SW480 (cell line): Measurements from ENCODE around the gene BCL2L14.
"Not testable (repeated sequence)": the region's sequence is repeated elsewhere in the genome, so short reads cannot be mapped to it uniquely, and the experiment has no call there.

Experiments used
- DNase-seq: peaks from one replicate; pipeline ENCODE4 v3.0.0-alpha.2; 2016; ENCODE audit warnings: low spot score

The BCL2L14 gene

DNA sequence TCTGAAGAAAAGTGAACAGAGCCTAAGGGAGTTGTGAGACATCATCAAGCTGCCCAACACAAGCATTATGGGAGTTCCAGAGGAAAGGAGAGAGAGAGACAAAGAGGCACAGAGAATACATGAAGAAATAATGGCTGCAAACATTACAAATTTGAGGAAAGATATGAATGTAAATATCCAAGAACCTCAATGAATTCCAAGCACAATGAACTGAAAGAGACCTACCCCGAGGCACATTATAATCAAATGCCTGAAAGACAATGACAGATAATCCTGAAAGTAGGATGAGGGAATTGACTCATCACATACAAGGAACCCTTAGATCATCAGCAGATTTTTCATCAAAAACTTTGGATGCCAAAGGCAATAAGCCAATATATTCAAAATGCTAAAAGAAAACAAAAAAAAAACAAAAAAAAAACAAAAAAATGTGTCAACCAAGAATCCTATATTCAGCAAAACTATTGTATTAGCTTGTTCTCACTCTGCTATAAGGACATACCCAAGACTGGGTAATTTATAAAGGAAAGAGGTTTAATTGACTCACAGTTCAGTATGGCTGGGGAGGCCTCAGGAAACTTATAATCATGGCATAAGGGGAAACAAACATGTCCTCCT lies 37.8 kb downstream of the BCL2L14 start:
- no peak for DNase-seq

DNA sequence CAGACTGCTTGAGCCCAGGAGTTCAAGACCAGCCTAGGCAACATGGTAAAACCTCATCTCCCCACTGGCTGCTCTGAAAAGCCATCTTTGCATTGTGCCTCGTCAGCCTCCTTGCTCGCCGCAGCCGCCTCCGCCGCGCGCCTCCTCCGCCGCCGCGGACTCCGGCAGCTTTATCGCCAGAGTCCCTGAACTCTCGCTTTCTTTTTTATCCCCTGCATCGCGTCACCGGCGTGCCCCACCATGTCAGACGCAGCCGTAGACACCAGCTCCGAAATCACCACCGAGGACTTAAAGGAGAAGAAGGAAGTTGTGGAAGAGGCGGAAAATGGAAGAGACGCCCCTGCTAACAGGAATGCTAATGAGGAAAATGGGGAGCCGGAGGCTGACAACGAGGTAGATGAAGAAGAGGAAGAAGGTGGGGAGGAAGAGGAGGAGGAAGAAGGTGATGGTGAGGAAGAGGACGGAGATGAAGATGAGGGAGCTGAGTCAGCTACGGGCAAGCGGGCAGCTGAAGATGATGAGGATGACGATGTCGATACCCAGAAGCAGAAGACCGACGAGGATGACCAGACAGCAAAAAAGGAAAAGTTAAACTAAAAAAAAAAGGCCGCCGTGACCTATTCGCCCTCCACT lies 40.3 kb downstream of the BCL2L14 start:
- DNase-seq: not testable (repeated sequence)

DNA sequence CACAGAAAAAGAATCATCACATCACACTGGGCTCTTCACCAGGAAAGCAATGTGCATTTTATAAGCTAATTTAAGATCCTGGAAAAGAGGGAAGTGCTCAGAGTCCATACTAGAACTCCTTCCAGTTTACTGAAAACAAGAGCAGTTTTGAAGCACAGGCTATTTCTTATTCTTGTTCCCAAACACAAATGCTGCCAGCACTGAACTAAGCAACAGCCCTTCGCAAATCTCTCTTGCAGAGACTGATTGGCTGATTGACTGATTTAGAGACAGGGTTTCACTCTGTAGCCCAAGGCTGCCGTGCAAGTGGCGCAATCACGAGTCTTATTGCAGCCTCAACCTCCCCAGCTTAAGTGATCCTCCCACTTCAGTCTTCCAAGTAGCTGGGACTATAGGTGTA lies 44.8 kb downstream of the BCL2L14 start:
- no peak for DNase-seq

DNA sequence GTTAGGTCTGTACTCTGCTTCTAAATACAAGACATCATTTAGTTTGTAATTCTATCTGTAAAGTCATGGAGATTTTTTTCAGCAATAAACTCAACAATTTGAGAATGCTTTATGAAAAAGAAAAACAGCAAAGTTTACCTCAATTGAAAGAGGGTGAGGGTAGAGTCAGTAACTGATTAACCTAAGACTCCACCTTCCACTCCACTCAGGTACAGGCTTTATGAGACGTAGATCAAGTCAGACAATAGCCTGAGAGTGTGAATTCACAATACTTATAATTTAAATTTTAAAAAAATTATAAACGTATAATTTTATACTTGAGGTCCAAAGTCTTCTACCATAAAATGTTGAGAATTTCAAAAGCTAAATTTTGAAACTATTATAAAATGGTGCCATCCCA lies 45.9 kb downstream of the BCL2L14 start:
- DNase-seq: no peak

DNA sequence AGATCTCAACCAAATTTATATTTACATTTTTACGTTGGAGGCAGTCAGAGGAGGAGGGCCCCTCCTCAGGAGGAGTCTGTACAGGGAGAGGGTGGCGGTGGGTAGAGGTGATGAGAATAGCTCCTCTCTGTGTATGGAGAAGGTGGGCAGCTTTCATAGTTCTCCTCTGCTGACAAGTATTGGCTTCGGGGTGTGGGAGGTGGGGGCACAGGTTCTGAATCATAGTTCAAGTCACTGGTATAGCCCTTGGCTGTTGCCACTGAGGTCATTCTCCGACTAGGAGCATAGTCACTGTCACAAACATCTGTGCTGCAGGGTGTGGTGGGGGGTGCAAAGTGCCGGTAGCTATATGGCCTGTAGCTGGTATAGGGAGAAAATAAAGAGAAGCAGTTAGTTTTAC lies 50.3 kb downstream of the BCL2L14 start:
- no peak for DNase-seq

DNA sequence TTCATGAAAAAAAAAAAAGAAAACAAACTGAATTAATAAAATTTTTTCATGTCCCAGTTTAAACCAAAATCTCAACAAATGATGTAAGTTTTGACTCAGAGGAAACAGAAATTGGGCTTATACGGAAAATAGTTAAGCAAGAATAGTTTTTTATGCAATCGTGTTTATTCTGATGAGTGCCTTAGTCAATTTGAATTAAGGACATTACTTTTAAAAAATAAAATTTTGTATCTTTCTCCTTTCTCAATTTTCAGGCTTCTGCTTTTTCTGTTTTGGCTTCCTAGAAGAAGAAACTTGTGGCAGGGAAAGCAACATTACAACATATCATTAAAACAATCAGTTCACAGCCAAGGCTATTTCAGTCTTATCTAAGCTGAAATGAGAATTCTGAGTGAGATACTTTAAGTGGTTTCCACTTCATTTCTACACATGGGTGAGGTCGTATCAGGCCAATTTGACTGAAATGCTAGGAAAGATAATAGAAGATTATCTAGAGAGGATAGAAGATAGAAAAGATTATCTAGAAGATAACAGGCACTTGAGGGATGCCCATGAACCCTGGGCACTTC lies 52.4 kb downstream of the BCL2L14 start:
- no peak for DNase-seq

DNA sequence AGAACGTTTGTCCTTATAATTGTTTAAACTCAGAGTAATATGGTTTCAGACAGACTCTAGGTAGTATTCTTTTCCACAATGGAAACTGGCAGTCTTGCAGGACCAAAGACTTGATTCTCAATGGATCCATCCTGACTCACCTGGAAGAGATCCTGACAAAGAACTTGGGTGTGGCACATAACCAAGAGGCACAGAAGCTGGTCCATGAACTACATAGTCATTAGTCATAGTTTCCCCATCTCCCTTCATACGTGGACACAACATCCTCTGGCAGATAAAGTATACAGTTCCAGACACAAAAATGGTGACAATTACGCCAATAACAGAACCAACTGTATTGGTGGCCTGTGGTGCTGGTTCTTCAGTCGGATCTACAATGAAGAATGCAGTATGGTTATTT lies 55.8 kb downstream of the BCL2L14 start:
- peak; percentile 18 for DNase-seq

DNA sequence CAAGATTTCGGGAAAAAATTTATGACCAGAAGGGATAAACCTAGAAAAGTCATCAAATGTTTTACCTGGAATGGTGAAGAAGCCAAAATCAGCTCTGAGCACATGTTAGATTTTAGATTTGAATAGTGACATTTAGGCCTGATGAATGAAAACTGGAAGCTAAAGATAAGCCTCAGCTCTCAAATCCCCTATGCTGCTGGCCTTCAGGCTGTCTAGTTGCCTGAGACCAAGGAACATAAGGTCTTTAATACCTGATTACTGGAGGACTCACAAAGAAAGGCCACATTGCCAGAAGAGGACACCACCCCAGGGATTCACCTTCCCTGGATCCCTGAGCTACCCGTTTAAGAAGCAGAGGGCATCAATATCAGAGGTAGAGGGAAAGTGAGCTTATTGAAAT lies 56.6 kb downstream of the BCL2L14 start:
- no peak for DNase-seq

DNA sequence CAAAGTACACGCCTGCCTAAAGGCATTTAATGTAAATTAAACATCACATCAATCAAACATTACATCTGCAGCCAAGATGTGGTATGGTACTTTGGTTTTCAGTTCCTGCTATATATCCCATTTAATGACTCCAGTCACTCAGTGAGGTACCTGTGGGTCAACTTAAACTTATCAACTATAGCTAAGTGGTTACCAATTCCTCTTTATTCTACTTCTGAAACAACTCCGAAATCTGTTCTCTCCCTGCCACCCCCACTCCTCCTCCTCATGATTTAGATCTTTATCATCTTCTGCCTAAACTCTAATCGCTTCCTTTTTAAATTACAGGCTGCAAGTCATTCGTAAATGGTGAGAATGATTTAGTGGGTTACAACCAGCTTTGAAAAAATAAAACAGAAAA lies 57.9 kb downstream of the BCL2L14 start:
- no peak for DNase-seq

DNA sequence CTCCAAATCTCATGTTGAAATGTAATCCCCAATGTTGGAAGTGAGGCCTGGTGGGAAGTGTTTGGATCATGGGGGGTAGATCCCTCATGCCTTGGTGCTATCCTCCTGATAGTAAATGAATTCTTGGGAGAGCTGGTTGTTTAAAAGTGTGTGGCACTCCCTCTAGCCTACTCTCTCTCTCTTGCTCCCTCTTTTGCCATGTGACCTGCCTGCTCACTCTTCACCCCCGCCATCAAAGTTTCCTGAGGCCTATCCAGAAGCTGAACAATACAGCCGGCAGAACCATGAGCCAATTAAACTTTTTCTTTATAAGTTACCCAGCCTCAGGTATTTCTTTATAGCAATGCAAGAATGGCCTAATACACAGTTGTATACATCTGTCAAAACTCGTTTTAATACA lies 62.5 kb downstream of the BCL2L14 start:
- no peak for DNase-seq

DNA sequence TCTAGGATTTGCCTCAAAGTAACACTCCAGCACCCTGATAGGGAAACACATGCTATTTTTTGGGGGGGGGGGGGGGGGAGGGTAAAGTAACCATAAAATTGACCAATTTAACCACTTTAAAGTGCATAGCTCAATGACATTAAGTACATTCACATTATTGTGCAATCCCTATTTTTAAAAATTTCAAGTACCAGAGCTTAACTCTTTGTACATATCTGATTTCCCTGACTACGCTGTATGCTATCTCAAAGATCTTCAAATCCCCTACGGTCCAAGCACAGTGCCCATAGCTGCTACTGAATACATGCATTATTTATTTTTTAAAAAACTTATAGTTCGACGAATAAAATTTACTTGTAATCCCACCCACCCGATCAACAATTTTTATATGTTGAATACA lies 63.0 kb downstream of the BCL2L14 start:
- no peak for DNase-seq

DNA sequence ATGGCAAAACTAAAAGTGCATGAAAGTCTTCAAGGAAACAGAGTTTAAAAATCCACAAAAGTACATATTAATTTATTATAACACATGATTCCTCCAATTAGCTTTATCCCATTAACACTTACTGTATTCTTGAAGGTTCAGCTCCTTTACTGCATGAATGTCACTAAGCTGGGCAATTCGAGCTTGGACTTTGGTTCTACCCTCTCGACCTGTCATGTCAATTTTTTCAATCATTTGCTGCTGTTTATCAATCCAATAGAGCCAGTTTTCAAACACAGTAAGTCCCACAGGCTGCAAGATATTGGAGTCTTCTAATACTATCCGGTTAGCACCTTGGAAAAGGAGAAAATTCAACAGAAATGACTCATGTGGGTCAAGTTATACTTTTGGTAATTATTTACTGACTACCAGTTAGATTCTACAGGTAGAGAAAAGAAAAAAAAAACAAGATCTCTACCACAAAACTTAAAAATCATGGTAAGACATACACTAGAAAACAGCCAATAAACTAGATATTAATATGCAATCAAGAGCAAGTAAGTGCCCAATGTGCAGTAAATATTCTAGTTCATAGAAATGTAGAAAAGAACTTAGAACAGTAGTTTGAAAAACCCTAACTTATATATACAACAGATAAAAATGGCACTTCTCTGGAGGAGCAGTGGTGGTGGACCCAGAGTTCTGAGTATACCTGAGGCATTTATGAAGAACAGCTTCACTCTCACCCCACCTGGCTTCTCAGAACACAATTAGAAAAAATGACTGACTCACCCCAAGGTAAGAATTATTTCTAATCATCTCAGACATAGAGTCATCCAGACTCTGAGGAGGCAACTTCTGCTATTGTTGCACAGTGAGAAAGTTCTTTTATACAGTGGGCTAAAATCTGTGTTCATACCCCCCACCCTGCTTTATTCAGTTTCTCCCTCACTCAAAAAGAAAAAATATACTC lies 67.7 kb downstream of the BCL2L14 start:
- DNase-seq: no peak

DNA sequence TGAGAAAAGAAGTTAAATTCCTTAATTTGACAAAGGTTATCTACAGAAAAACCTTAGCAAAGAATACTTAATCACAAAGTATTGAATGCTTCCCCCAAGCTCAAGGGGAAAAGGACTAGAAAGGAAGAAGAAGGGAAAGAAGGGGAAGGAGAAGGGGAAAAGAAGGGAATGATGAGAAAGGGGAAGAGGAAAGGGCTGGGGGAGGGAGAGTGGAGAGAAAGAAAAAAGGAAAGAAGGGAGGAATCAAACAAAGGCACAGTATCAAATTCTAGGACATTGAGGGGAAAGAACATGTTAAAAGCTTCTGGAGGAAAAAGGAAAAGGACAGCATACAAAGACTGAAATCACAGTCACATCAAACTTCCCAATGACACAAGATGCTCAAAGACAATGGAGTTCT lies 70.3 kb downstream of the BCL2L14 start:
- no peak for DNase-seq

DNA sequence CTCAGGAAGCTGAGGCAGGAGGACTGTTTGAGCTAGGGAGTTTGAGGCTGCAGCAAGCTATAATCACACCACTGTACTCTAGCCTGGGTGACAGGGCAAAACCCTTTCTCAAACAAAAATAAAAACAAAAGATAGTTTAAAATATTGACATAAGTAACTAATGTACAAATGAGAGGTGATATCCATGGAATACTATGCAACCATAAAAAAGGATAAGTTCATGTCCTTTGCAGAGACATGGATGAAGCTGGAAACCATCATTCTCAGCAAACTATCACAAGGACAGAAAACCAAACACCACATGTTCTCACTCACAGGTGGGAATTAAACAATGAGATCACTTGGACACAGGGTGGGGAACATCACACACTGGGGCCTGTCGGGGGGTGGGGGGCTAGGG lies 73.8 kb downstream of the BCL2L14 start:
- not testable (repeated sequence) for DNase-seq

DNA sequence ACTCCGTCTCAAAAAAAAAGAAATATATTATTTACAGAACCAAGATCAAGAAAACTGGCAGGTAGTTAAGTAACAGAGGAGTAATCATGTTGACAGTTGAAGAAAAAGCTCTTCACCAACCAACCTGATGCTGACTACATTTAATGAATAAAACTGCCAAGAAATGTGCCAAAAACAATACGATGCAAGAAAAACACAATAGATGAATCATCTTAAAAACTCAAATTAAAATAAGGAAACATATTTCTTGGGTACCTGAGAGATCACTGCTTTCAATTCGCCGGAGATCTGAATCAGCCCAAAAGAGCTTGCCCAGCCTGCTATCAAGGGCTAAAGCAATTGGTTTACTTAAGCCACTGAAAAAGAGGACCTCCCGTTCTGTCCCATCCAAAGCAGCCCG lies 76.4 kb downstream of the BCL2L14 start:
- no peak for DNase-seq
